Panc1 (cell line): ENCODE results near the gene DUSP11.

Source experiments
- POLR2AphosphoS5 ChIP-seq: IDR thresholded peaks from 2 replicates; pipeline ENCODE4 v1.6.1; 2012; ENCODE audit warnings: mild to moderate bottlenecking, low read depth, low read length, moderate library complexity
- REST ChIP-seq, 2 experiments: IDR thresholded peaks; 2 replicates each; pipeline ENCODE4 v1.6.1; 2011 to 2012; ENCODE audit warnings: low read depth in 2 of 2, control low read depth in 1 of 2, low read length in 1 of 2, mild to moderate bottlenecking in 1 of 2, moderate library complexity in 1 of 2; ENCODE audit not compliant: insufficient read depth in 1 of 2
- TF ChIP-seq, protein P1 (sequence below): fragments of 450-650 bp; IDR thresholded peaks from 2 replicates; pipeline ENCODE4 v1.5.1; 2017; ENCODE audit warnings: mild to moderate bottlenecking

DNA sequence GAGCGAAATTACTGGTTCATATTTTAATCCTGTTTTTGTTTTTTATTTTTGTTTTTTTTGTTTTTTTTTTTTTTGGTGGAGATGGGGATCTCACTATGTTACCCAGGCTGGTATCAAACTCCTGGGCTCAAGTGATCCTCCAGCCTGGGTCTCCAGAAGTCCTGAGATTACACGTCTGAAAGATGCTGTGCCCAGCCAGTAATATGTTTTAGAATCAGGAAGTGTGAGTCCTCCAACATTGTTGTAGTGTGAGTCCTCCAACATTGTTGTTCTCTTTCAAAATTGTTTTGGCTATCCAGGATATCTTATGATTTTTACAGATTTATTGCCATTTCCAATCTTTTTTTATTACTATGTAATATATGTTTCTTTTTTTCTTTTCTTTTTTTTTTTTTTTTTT is 65.8 kb downstream of the DUSP11 start:
- TF ChIP-seq, protein P1, sequence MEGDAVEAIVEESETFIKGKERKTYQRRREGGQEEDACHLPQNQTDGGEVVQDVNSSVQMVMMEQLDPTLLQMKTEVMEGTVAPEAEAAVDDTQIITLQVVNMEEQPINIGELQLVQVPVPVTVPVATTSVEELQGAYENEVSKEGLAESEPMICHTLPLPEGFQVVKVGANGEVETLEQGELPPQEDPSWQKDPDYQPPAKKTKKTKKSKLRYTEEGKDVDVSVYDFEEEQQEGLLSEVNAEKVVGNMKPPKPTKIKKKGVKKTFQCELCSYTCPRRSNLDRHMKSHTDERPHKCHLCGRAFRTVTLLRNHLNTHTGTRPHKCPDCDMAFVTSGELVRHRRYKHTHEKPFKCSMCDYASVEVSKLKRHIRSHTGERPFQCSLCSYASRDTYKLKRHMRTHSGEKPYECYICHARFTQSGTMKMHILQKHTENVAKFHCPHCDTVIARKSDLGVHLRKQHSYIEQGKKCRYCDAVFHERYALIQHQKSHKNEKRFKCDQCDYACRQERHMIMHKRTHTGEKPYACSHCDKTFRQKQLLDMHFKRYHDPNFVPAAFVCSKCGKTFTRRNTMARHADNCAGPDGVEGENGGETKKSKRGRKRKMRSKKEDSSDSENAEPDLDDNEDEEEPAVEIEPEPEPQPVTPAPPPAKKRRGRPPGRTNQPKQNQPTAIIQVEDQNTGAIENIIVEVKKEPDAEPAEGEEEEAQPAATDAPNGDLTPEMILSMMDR: no peak
- TF ChIP-seq POLR2AphosphoS5 (no peak), REST (IDR thresholded peaks at IDR 0.05; ENCODE audit: insufficient read depth in 1 of 2, low read depth in 2 of 2, low read length in 1 of 2) (no peak)
